ENCODE measurements around the gene TMEM145.

Gene TMEM145

DNA sequence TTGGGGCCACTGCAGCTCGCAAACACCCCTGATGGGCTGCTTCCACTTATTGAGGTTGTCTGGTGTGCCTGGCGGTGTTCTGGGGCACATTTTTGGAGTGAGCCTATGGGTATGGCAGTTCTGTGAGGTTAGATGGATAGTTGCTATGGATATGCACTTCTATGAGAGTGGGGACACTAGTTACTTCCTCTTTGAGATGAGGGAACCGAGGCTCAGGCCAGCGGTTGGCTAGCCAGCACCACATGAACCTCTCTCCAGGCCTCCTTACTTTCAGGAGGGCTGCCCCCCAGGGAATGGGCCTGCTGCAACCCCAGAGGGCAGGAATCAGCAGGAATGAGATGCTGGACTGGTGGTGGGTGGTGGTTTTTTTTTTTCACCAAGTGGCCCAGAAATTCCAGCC, 24.7 kb upstream of the TMEM145 start:
- H3K4me2 ChIP-seq (ENCODE audit: low read depth, low read length, poor library complexity, severe bottlenecking): no peak overlapping the region
- H3K79me2 ChIP-seq (ENCODE audit: insufficient read depth, low read length): peaks cover 25% of the 10 kb centered on the region
- no peaks in the 10 kb centered on the region for H3K9me2 ChIP-seq (replicated peaks; ENCODE audit: low read depth, low read length)
- no peak overlapping the region for H3K9ac ChIP-seq (ENCODE audit: low read depth, low read length, poor library complexity, severe bottlenecking)
- peaks cover 19% of the 10 kb centered on the region for H3K4me1 ChIP-seq (ENCODE audit: insufficient read depth, low read length, poor library complexity, severe bottlenecking)
- H3K4me3 ChIP-seq (ENCODE audit: low read length, poor library complexity, severe bottlenecking): no peak overlapping the region
- H3K27me3 ChIP-seq (ENCODE audit: insufficient read depth, low read length, poor library complexity, severe bottlenecking): no peaks in the 10 kb centered on the region
- no peaks in the 10 kb centered on the region for H3K9me3 ChIP-seq (ENCODE audit: insufficient read depth, low read depth, low read length)
- no peak overlapping the region for H2AFZ ChIP-seq (ENCODE audit: low read length)
- TF ChIP-seq, protein P1, sequence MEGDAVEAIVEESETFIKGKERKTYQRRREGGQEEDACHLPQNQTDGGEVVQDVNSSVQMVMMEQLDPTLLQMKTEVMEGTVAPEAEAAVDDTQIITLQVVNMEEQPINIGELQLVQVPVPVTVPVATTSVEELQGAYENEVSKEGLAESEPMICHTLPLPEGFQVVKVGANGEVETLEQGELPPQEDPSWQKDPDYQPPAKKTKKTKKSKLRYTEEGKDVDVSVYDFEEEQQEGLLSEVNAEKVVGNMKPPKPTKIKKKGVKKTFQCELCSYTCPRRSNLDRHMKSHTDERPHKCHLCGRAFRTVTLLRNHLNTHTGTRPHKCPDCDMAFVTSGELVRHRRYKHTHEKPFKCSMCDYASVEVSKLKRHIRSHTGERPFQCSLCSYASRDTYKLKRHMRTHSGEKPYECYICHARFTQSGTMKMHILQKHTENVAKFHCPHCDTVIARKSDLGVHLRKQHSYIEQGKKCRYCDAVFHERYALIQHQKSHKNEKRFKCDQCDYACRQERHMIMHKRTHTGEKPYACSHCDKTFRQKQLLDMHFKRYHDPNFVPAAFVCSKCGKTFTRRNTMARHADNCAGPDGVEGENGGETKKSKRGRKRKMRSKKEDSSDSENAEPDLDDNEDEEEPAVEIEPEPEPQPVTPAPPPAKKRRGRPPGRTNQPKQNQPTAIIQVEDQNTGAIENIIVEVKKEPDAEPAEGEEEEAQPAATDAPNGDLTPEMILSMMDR (conservative IDR thresholded peaks at IDR 0.05; ENCODE audit: low read length): no peak
- TF ChIP-seq EZH2phosphoT487 (IDR thresholded peaks at IDR 0.05; ENCODE audit: borderline replicate concordance): no peak
- no peaks in the 10 kb centered on the region for H3F3A ChIP-seq (ENCODE audit: low read depth)
- peaks cover 52% of the 10 kb centered on the region; the same call in 1 of the 2 replicates for H3K36me3 ChIP-seq (ENCODE audit: insufficient read depth, low read length)
- peaks cover 23% of the 10 kb centered on the region for H4K20me1 ChIP-seq (ENCODE audit: insufficient read depth, low read length, poor library complexity, severe bottlenecking)

DNA sequence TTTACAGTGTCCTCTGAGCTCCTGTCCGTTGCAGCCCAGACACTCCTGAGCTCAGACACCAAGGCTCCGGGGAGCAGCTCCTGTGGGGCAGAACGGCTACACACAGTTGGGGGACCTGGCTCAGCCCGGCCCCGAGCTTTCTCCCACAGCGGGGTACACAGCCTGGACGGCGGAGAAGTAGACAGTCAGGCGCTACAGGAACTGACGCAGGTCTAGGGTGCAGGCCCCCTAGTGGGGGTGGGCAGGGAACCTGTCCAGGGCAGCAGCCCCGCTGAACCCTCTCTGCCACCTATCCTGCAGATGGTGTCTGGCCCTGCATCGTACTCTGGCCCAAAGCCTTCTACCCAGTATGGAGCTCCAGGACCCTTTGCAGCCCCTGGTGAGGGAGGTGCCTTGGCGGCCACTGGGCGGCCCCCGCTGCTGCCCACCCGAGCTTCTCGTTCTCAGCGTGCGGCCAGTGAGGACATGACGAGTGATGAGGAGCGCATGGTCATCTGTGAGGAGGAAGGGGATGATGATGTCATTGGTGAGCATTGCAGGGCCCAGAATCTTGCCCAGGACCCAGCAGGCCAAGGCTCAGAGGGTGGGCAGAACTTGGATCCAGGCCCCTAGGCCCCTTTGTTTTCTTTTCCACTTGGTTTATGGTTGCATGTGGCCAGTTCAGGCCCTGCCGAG, 24.1 kb upstream of the TMEM145 start:
- peaks cover 23% of the 10 kb centered on the region for H4K20me1 ChIP-seq (ENCODE audit: insufficient read depth, low read length, poor library complexity, severe bottlenecking)
- H3K27me3 ChIP-seq (ENCODE audit: insufficient read depth, low read length, poor library complexity, severe bottlenecking): no peaks in the 10 kb centered on the region
- H3K4me2 ChIP-seq (ENCODE audit: low read depth, low read length, poor library complexity, severe bottlenecking): no peak overlapping the region
- H3K9me3 ChIP-seq (ENCODE audit: insufficient read depth, low read depth, low read length): no peaks in the 10 kb centered on the region
- H3F3A ChIP-seq (ENCODE audit: low read depth): no peaks in the 10 kb centered on the region
- TF ChIP-seq EZH2phosphoT487 (IDR thresholded peaks at IDR 0.05; ENCODE audit: borderline replicate concordance): no peak
- TF ChIP-seq, protein P1 (conservative IDR thresholded peaks at IDR 0.05; ENCODE audit: low read length): no peak
- H3K4me1 ChIP-seq (ENCODE audit: insufficient read depth, low read length, poor library complexity, severe bottlenecking): peaks cover 19% of the 10 kb centered on the region
- no peak overlapping the region for H3K4me3 ChIP-seq (ENCODE audit: low read length, poor library complexity, severe bottlenecking)
- no peaks in the 10 kb centered on the region for H3K9me2 ChIP-seq (replicated peaks; ENCODE audit: low read depth, low read length)
- peaks cover 25% of the 10 kb centered on the region for H3K79me2 ChIP-seq (ENCODE audit: insufficient read depth, low read length)
- H3K9ac ChIP-seq (ENCODE audit: low read depth, low read length, poor library complexity, severe bottlenecking): no peak overlapping the region
- H2AFZ ChIP-seq (ENCODE audit: low read length): no peak overlapping the region
- H3K36me3 ChIP-seq (ENCODE audit: insufficient read depth, low read length): peaks cover 58% of the 10 kb centered on the region; the same call in 1 of the 2 replicates

GRCh38 chr19:42289556-42290041, 23.5 kb upstream of the TMEM145 start:
- TF ChIP-seq, protein P1 (conservative IDR thresholded peaks at IDR 0.05; ENCODE audit: low read length): no peak
- TF ChIP-seq EZH2phosphoT487 (IDR thresholded peaks at IDR 0.05; ENCODE audit: borderline replicate concordance): no peak
- Histone ChIP-seq H3K4me1 (ENCODE audit: insufficient read depth, low read length, poor library complexity, severe bottlenecking) (peaks cover 19% of the 10 kb centered on the region), H3K9me3 (ENCODE audit: insufficient read depth, low read depth, low read length) (no peaks in the 10 kb centered on the region), H3K9me2 (replicated peaks; ENCODE audit: low read depth, low read length) (no peaks in the 10 kb centered on the region), H3K9ac (ENCODE audit: low read depth, low read length, poor library complexity, severe bottlenecking) (no peak overlapping the region), H3K36me3 (ENCODE audit: insufficient read depth, low read length) (peaks cover 64% of the 10 kb centered on the region; the same call in 1 of the 2 replicates), H3K79me2 (ENCODE audit: insufficient read depth, low read length) (peaks cover 23% of the 10 kb centered on the region), H3F3A (ENCODE audit: low read depth) (no peaks in the 10 kb centered on the region), H3K27me3 (ENCODE audit: insufficient read depth, low read length, poor library complexity, severe bottlenecking) (no peaks in the 10 kb centered on the region), H4K20me1 (ENCODE audit: insufficient read depth, low read length, poor library complexity, severe bottlenecking) (peaks cover 22% of the 10 kb centered on the region), H3K4me2 (ENCODE audit: low read depth, low read length, poor library complexity, severe bottlenecking) (no peak overlapping the region), H3K4me3 (ENCODE audit: low read length, poor library complexity, severe bottlenecking) (no peak overlapping the region), H2AFZ (ENCODE audit: low read length) (no peak overlapping the region)

All from Loucy (cell line).